ENCODE data around the gene TEP1.

Gene TEP1

DNA sequence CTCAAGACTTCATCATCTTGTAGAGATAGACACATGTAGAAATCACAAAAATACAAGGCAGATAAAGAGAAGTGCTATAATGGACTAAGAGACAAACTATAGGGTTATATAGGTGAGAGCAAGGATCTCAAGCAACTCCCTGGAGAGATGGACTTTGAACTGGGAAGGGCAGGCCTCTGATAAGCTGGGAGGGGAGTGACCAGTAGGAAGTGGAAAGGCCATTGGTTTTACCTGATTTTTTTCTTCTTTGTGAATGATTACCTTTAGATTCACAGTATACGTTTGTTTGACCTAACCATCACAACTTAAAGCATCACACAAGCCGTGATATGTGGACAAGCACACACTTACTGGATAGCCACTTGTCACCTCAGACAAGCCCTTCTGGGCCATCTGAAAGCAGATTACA is 5.2 kb upstream of the TEP1 start:
- Histone ChIP-seq H3K27me3 (ENCODE audit: control insufficient read depth, low read length) (no peaks in the 10 kb centered on the region), H4K20me1 (ENCODE audit: control insufficient read depth, insufficient read depth, low read depth, low read length) (no peaks in the 10 kb centered on the region), H3K9me2 (replicated peaks; ENCODE audit: control insufficient read depth, low read length) (no peaks in the 10 kb centered on the region), H3K9me3 (ENCODE audit: control insufficient read depth, insufficient read depth, low read length) (no peaks in the 10 kb centered on the region), H3K4me2 (ENCODE audit: low read length) (no peak overlapping the region), H3K36me3 (ENCODE audit: control insufficient read depth, low read length) (no peaks in the 10 kb centered on the region), H3K4me3 (ENCODE audit: low read length) (no peak overlapping the region), H3K4me1 (ENCODE audit: control insufficient read depth, low read length) (peaks cover 44% of the 10 kb centered on the region), H3K79me2 (ENCODE audit: control insufficient read depth, low read length) (0 out of 2 replicates have a peak, but pooled peaks cover 2% of the 10 kb centered on the region), H3F3A (ENCODE audit: control insufficient read depth, insufficient read depth) (peaks cover 13% of the 10 kb centered on the region), H3K27ac (ENCODE audit: low read depth, low read length) (no peak overlapping the region)
- TF ChIP-seq, protein P1, sequence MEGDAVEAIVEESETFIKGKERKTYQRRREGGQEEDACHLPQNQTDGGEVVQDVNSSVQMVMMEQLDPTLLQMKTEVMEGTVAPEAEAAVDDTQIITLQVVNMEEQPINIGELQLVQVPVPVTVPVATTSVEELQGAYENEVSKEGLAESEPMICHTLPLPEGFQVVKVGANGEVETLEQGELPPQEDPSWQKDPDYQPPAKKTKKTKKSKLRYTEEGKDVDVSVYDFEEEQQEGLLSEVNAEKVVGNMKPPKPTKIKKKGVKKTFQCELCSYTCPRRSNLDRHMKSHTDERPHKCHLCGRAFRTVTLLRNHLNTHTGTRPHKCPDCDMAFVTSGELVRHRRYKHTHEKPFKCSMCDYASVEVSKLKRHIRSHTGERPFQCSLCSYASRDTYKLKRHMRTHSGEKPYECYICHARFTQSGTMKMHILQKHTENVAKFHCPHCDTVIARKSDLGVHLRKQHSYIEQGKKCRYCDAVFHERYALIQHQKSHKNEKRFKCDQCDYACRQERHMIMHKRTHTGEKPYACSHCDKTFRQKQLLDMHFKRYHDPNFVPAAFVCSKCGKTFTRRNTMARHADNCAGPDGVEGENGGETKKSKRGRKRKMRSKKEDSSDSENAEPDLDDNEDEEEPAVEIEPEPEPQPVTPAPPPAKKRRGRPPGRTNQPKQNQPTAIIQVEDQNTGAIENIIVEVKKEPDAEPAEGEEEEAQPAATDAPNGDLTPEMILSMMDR (IDR thresholded peaks at IDR 0.05; ENCODE audit: low read depth, low read length, poor library complexity, severe bottlenecking): no peak
- no peak for TF ChIP-seq EZH2phosphoT487 (IDR thresholded peaks at IDR 0.05; ENCODE audit: borderline replicate concordance, low read length)

DNA sequence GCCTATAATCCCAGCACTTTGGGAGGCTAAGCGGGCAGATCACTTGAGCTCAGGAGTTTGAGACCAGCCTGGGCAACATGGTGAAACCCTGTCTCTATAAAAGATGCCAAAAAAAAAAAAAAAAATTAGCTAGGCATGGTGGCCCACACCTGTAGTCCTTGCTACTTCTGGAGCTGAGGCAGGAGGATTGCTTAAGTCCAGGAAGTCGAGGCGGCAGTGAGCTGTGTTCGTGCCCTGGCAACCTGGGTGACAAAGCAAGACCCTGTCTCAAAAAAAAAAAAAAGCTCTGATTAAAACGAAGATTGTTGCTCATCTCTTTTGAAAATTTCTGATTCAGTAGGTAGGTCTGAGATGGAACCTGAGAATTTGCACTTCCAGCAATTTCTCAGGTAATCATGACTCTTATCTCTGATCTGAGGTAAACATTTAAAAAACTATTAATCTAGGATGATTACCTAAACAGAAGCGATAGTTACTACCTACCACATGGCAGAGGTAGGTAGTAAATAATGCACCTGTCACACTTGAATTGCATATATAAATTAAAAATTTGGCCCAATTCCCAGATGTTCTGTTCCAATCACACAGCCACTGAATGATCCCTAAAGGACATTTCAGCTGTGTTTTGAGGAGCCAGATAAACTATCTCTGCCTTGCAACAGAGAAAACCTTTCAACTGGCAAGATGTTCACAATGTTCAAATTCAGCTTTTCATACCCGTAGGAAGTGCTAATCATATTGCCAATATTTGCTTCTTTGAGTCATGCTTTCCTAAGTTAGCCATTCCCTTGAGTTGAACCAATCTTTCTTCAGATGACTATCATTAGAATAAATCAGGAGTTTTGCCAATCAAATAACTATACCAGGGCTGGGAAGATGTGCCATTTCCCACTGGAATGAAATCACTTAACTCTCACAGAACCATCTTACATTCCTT is 4.2 kb upstream of the TEP1 start:
- Histone ChIP-seq H3K36me3 (ENCODE audit: control insufficient read depth, low read length) (peaks cover 2% of the 10 kb centered on the region; the same call in 1 of the 2 replicates), H3K27ac (ENCODE audit: low read depth, low read length) (no peak overlapping the region), H3F3A (ENCODE audit: control insufficient read depth, insufficient read depth) (peaks cover 13% of the 10 kb centered on the region), H4K20me1 (ENCODE audit: control insufficient read depth, insufficient read depth, low read depth, low read length) (no peaks in the 10 kb centered on the region), H3K9me3 (ENCODE audit: control insufficient read depth, insufficient read depth, low read length) (no peaks in the 10 kb centered on the region), H3K27me3 (ENCODE audit: control insufficient read depth, low read length) (no peaks in the 10 kb centered on the region), H3K4me3 (ENCODE audit: low read length) (no peak overlapping the region), H3K4me1 (ENCODE audit: control insufficient read depth, low read length) (peaks cover 38% of the 10 kb centered on the region), H3K4me2 (ENCODE audit: low read length) (no peak overlapping the region), H3K79me2 (ENCODE audit: control insufficient read depth, low read length) (peaks cover 8% of the 10 kb centered on the region), H3K9me2 (replicated peaks; ENCODE audit: control insufficient read depth, low read length) (no peaks in the 10 kb centered on the region)
- TF ChIP-seq EZH2phosphoT487 (IDR thresholded peaks at IDR 0.05; ENCODE audit: borderline replicate concordance, low read length): no peak
- TF ChIP-seq, protein P1 (IDR thresholded peaks at IDR 0.05; ENCODE audit: low read depth, low read length, poor library complexity, severe bottlenecking): no peak

DNA sequence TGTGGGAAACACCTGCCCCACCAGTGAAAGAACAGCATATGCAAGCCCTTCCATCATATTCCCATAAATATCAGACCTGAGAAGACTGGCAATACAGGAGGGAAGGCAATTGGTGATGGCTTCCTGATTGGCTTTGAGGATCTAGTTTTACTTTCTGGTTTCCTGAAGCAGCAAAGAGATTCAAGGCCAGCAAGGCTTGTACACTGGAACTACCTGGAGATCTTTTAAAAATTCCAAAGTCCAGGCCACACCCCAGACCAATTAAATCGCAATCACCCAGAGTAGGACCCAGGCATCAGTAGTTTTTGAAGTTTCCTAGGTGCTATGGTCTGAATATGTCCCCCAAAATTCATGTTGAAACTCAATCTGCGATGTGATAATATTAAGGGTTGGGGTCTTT is 2.9 kb upstream of the TEP1 start:
- Histone ChIP-seq H3K4me2 (ENCODE audit: low read length) (peak overlapping the region; percentile 47), H3K4me1 (ENCODE audit: control insufficient read depth, low read length) (peaks cover 38% of the 10 kb centered on the region), H3K9me3 (ENCODE audit: control insufficient read depth, insufficient read depth, low read length) (no peaks in the 10 kb centered on the region), H3K36me3 (ENCODE audit: control insufficient read depth, low read length) (peaks cover 2% of the 10 kb centered on the region; the same call in 1 of the 2 replicates), H4K20me1 (ENCODE audit: control insufficient read depth, insufficient read depth, low read depth, low read length) (no peaks in the 10 kb centered on the region), H3K9me2 (replicated peaks; ENCODE audit: control insufficient read depth, low read length) (no peaks in the 10 kb centered on the region), H3K4me3 (ENCODE audit: low read length) (peak overlapping the region; percentile 12; the same call in 1 of the 2 replicates), H3F3A (ENCODE audit: control insufficient read depth, insufficient read depth) (peaks cover 12% of the 10 kb centered on the region), H3K27ac (ENCODE audit: low read depth, low read length) (no peak overlapping the region), H3K79me2 (ENCODE audit: control insufficient read depth, low read length) (peaks cover 16% of the 10 kb centered on the region), H3K27me3 (ENCODE audit: control insufficient read depth, low read length) (no peaks in the 10 kb centered on the region)
- TF ChIP-seq EZH2phosphoT487 (IDR thresholded peaks at IDR 0.05; ENCODE audit: borderline replicate concordance, low read length): no peak
- TF ChIP-seq, protein P1 (IDR thresholded peaks at IDR 0.05; ENCODE audit: low read depth, low read length, poor library complexity, severe bottlenecking): no peak

Data from DOHH2 (cell line).